COLO668 (cell line): ENCODE measurements around the gene ARHGEF26.

Experiments used
- DNase-seq: peaks from one replicate; lab custom pipeline; 2025; ENCODE audit not compliant: unreplicated experiment; lab: John Stamatoyannopoulos, UW

ARHGEF26 gene

DNA sequence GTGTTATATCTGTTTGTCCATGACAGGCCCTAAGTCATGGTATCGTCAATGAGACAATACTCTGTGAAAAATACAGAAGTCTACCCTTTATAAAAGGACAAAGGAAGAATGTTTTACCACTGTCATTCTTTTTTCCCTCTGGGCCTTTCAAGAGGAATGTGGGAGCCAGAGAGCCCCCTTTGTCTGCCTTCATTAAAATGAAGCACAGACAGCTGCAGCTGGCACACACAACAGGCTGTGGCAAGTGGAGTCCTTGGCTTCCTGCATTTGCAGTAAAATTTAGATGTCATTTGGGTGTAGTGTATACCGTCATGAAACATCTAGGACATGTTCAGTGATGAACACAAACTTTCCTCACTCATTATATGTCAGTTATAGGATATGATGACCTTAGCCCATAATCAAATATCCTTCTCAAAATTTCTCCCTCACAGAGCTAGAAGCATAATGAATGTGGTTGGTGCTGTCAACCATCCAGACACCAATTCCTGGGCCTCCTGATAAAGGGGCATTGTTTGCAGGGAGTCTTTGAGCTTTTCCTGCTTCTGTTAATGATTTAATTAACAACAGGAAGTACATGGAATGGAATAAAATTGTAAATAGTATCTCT, 126.7 kb downstream of the ARHGEF26 start:
- no peak for DNase-seq

DNA sequence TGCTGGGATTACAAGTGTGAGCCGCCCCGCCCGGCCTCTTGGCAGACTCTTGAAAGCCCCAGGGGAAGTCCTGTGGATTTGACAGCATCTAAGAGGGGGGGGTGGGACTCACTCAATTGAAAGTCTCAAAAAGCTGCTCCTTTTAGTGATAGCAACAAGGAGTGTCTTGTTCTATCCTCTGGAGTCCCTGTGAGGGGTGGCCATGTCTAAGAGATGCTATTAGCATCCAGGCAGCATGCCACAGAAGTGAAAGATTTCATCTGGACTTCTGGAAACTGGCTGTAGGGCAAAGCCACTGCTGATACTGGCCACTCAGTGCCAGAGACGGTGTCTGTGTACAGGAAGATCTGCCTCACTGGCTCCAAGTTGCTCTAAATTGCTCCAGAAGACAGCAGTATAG, 129.1 kb downstream of the ARHGEF26 start:
- no peak for DNase-seq

- no peak for DNase-seq
These were observed 130.4 kb downstream of the ARHGEF26 start for GRCh38 chr3:154251610-154252009.

DNA sequence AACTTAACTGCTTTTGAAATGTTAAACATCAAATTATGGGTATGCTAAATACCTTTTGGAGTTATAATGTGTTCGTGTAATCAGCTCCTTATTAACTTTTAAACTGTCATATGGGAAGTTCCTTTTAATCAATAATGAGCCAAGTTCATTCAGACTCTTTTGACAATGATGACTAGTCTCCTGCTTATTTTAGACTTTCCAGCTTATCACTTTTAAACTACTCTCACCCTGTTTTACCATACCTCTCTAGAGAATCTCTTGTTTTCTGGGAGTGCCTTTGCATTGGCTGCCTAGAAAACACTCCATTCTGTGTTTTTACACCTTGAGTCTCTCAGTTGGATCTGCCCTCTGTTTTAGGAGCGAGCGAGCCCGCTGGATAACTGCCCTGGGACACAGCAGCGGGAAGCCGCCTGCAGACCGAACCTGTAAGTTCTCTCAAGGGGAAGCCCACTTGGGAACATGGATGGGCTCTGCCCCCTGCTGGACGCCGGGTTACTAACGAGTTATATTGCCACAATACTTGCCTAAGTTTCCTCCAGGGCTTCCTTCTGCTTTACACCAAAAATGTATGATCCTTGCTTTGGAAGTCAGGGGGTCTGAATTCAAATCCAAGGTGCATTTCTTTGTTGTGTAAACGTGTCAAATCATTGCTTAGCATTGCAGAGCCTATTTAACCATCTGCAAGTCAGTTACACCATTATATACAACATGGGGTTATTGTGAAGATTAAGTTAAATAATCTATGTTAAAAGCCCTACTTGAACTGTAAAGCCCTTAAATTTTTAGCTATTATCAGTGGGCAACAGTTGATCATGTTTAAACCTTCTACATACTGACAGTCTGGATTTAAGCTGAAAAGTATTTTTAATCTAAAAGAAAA, 131.8 kb downstream of the ARHGEF26 start:
- DNase-seq, result peak; percentile 83

- no peak for DNase-seq
These were observed 133.3 kb downstream of the ARHGEF26 start for GRCh38 chr3:154254527-154254926.

DNA sequence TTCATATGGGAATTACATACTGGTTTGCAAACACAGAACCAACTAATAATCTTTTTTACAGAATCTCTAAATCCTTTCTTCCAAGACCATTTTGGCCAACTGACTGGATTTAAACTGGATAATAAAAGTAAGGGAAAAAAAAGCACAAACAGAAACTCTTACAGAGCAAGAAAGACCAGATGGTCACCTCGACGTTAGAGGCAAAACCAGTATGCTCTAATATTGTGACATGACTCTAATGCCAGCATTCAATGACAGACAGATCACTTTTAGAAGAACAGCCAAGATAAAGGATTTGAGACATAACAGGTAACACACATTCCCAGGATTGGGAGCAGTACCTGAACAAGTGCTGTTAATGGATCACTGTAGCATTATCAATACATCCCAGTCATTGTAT, 152.2 kb downstream of the ARHGEF26 start:
- DNase-seq, result no peak

- no peak for DNase-seq
These were observed 153.2 kb downstream of the ARHGEF26 start for GRCh38 chr3:154274348-154274747.

DNA sequence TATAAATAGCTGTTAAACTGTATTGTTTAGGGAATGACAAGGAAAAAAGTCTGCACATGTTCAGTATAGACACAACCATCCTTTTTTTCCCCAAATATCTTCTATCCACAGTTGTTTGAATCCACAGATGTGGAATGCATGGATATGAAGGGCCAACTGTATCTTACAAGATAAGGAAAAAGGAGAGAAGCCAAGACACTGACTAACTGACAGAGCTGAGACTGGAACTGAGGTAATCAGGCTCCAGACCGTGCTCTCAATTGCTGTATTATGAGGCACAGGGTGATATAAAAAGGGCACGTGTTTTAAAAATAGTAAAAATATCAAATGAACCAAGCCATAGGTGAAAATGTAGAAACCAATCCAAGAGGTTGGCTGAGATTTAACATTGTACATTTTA, 154.1 kb downstream of the ARHGEF26 start:
- no peak for DNase-seq

DNA sequence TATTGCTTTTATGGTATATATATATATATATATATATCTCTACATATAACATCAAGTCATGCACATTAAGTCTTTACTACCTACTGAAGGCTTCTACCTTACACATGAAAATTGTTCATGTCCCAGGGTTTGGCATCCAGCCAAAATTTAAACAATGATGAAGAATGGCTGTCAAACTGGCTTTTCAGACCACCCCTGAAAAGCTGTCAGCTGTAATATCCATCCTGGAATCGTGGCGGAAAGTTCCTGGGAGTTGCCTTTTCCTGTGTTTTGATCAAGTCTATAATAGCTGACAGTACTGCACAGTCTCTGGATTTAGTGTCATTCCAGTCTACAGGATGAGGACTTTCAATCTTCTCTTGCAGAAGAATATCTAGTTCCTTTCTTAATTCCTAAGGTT, 154.8 kb downstream of the ARHGEF26 start:
- DNase-seq, result no peak

- no peak for DNase-seq
These were observed 159.0 kb downstream of the ARHGEF26 start for GRCh38 chr3:154280161-154280560.

GRCh38 chr3:154285221-154285620, 164.0 kb downstream of the ARHGEF26 start:
- DNase-seq, result no peak

DNA sequence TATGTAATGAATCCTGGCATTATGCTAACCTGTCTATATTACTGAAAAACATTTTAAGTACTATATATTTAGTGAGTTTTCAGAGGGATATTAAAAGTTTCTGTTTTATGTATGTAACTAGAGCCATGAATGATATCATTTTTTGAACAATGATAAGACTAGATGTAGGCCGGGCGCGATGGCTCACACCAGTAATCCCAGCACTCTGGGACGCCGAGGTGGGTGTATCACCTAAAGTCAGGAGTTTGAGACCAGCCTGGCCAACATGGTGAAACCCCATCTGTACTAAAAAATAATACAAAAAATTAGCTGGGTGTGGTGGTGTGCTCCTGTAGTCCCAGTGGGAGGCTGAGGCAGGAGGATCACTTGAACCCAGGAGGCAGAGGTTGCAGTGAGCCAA, 169.0 kb downstream of the ARHGEF26 start:
- DNase-seq, result no peak

GRCh38 chr3:154294016-154294415, 172.8 kb downstream of the ARHGEF26 start:
- DNase-seq, result no peak

- DNase-seq, result no peak
These were observed 180.4 kb downstream of the ARHGEF26 start for GRCh38 chr3:154301561-154301960.

- no peak for DNase-seq
These were observed 183.1 kb downstream of the ARHGEF26 start for GRCh38 chr3:154304116-154304786.

DNA sequence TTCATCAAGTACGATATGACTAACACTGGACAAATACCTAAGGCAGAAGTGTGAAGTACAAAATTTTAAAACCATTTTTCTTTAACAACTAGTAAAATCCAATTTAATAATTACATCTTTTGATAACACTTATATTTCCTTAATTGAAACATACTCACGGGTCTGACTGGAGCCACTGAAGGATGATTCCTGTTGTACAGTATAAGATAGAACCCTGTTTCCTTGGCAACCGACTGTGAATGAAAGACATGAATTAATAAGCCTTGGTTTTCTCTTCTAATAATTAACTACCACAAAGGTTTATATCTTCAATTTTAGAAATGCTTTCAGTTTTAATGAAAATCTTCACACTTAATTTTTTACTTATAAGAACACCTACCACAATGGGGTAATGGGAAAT, 183.7 kb downstream of the ARHGEF26 start:
- no peak for DNase-seq

DNA sequence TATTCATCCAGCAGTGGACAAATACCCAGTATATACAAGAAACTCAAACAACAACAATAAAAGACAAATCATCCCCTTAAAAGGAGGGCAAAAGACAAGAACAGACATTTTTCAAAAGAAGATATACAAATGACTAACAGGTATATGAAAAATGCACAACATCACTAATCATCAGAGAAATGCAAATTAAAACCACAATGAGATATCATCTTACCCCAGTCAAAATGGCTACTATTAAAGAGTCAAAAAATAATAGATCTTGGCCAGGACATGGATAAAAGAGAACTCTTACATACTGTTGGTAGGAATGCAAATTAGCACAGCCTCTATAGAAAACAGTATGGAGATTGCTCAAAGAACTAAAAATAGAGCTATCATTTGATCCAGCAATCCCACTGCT, 186.2 kb downstream of the ARHGEF26 start:
- no peak for DNase-seq
